ENCODE results near the gene FER.
"Not testable (repeated sequence)": the region's sequence is repeated elsewhere in the genome, so short reads cannot be mapped to it uniquely, and the experiment has no call there.

The FER gene

DNA sequence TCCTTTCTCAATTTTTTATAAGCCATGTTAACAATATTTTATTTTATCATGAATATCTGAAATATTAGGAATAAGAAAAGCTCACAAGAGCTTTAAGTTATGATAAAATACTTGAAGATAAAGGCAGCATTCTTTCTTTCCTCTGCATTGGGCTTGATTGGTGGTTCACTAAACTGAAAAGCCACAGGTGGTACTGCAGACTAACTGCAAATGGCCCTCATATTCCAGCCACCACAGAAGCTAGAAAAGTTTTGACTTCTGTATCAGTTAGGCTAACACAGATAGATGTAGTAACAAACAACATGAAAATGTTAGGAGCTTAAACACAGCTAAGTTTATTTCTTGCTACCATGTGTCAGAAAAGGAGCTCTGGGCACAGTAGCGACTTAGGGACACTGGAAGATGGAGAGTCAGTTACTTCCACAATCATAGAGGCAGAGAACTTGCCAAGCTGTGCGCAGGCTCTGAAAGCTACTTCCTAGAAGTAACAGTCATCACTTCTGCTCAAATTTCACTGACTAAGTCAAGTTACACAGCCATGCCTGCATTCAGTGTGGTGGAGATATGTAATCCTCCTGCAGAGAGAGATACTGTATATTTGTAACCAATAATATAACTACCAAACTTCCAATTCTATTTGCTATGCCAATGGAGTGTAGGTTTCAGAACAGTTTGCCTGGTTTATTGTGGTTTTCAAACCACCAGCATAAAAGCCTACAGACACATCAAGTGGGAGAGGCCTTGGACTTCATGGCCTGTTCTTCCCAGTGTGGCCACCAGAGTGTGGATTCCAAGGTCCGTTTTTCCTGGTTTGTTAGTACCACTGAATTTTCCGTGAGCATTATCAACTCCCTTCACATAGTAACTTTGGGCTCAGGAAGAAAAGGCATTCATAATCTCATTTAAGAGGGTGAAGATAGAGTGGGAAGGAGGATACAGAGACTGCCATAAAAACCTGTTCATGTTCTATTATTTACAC is 393.8 kb downstream of the FER start:
- DNase-seq, result no peak

DNA sequence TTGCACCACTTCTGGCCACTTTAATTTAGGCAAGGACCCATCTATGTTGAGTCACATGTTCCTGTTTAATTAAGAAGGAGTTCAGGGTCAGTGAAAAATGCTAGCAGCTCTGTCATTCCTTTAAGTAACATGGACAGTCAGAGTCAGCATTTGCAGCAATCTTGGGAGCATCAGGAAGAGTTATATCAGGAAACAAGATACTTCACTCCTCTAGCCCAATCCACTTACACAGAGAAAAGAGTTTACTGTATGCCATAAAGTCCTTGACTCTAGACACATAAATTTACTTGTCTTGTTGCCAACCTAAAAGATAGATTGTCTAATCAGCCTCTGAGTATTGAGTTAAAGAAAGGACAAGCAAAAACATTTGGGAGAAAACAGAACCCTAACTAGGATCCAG is 395.3 kb downstream of the FER start:
- no peak for DNase-seq

DNA sequence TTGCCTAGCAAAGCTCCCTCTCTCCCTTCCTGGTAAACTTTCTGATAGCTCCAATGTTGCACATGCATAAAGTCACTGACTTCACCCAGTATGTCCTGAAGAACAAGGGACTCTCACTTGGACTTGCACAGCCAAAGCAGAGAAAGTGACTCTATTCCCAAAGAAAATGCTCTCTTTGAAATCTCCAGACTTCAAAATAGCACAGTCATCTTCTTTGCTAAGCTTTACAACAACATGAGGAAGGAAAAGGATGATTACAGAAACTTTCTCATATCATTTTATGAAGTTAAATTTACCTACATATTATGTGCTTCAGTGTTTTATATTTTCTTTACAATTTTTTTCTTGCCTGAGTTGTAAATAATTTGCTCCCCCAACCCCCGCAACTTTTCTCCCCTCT is 397.4 kb downstream of the FER start:
- DNase-seq, result no peak

DNA sequence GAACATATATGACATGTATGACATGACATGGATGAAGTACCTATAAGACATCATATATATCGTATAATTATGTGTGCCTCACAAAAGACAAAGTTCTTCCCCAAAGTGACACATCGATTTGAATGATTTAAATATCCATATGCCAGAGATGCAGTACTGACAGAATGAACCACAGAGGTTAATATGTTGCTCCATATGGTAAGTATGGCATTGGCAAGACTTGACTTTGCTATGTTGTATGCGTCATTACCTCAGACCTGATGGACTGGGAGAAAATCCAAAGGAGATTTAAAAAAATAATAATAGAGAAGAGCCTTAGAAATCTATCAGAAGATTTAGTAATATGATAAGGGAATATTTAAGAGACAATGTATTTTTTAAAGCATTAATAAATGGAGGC is 398.9 kb downstream of the FER start:
- no peak for DNase-seq

DNA sequence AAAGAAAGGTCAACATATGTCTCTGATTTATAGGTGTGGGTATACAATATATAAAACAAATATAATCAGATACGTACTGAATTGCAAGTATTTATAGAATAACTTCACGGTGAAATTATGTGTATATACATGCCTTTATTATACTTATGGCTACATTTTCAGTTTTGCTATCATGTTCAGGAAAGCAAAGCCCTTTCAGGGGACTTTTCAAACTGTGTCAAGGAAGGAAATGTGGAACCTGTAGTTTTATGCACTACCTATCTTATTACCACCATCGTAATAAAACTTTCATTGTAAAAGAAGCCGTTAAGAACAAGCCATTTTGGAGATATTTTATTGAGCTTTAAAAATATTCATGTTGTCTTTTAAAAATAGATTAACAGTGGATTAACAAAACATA is 404.9 kb downstream of the FER start:
- DNase-seq, result no peak

DNA sequence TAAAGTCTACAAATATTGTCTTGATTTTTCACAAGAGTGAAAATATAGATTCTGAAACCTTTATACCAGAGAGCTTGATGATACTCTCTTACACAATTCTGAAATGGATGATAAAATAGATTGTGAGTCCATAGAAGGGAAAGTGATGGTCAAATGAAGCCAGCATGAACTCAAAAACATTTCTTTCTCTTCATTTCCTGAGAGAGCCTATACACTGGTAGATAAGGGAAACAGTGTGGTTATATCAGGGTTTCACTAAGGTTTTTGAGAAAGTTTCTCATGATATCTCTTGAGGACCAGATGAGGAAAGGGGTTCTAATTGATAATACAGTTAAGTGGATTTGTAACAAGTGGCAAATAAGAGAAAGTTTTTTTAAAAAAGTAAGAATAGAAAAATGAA is 407.9 kb downstream of the FER start:
- DNase-seq, result no peak

DNA sequence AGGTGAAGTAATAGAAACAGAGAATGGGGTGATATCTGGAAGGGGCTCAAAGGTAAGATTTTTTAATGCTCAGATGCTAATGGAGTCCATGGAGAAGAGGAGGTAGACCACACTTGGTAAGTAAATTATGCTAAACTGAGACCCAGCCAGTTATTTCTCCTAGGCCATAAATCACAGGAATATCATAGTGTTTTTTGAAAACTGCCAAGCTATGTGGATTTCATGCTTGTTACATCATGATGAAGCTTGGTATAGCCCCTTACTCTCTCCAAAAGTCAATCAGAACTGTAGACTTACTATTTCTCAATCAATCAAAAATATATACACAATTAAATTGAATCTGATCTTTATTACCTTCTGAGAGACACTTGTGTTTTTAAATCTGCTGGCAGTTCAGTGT is 409.2 kb downstream of the FER start:
- no peak for DNase-seq

DNA sequence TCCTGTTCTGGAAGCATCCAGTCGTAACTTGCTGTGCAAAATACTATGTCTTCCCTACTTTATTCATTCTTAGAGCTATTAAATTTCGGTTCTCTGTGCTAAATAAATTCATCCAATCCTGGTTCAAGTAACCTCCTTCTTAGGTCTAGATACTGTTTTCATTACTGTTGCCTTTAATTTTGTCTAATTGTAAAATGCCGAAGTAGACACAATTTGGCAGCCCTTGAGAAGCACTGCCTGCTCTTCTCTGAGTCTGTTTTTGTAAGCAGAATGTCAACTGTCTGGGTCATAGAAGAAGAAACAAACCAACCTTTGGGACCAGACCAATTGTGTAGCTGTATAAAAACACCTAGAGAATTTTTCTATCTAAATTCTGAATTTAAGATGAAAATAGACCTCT is 412.8 kb downstream of the FER start:
- DNase-seq, result no peak

DNA sequence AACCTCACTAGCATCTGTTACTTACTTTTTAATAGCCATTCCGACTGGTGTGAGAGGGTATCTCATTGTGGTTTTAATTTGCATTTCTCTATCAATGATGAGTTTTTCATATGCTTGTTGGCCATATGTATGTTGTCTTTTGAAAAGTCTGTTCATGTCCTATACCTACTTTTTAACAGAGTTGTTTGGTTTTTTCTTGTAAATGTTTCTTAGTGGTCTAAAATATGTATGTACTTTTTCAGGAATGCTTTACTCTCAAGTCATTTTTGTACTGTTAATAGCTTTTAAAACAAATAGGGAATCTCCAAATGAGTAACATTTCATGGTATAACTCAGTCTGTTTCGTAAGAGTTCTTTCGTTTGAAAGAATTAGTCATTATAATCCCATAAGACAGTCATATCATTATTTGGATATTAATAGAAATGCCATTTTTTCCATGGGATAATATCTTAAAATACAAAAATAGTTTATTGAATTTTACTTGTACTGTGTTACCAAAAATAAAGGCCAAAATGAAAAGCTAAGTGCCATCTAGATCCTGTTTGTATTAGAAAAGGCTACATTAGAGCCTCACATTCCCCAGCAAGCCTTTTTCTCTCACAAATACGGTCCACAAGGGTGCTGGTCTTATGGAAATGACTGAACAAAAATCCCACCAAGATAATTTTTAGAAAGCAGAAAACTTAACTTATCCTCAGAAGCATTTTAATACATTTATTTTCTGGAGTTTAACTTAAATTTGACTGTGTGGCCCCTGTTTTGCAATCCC is 414.4 kb downstream of the FER start:
- no peak for DNase-seq

DNA sequence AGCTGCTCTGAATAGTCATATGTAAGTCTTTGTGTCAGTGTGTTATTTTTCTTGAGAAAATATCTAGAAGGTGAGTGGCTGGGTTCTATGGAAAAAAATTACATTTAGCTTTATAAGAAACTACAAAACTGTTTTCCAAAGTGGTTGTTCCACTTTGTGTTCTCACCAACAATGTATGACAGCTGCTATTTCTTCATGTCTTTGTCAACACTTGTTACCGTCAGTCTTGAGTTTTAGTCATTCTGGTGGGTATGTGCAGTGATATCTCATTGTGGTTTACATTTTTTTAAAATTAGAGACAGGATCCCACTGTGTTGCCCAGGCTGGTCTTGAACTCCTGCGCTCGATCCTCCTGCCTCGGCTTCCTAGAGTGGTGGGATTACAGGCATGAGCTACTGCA is 415.6 kb downstream of the FER start:
- no peak for DNase-seq

DNA sequence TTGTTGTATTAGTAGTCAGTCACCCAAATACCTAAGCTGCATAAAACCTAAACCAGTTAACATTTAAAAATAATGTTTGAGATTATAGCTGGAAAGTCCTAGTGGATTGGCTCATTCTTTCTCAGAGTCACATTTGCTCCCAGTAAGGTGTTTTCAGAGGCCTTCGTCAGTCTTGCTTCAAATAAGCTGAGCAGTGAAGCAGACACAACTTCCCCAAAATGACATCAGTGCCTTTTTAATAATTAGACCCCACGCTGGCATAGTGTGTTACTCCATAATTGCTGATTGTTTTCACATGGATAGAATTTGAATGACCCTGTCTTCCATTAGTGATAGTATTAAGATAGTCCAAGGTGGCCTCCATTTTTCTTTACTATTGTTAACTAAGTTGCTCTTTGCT is 416.3 kb downstream of the FER start:
- DNase-seq, result no peak

DNA sequence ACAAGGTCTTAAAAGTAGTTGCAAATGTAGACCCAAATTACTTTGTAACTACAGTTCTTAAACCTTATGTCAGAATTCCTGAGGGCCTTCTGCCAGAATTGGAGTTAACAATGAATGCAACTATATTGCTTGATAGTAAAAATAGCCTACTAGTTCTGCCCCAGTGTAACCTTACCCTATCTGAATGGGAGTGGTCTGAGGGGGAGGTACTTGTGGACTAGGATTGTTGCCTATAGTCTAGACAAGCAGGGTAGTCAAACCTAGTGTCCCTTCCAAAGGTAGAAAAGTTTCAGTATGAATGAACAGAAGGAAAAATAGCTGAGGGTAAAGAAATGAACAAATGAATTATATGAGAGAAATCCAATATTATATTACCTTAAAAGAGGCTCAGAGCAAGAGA is 419.9 kb downstream of the FER start:
- no peak for DNase-seq

DNA sequence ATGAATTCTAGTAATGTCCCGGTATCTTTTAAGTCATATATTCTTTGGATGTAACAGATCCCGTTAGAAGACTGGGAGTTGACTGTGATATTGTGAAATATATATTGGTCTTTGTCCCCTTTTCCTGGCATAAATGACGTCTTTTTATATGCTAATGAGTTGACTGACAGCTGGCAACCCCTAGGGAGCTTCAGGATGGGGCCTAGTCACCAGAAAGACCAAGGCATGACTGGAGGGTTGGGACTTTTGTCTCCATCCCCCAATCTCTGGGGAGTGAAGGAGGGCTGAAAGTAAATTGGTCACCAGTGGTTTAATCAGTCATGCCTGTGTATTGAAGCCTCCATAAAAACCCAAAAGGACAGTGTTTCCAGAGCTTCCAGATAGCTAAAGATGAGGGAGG is 420.5 kb downstream of the FER start:
- no peak for DNase-seq

DNA sequence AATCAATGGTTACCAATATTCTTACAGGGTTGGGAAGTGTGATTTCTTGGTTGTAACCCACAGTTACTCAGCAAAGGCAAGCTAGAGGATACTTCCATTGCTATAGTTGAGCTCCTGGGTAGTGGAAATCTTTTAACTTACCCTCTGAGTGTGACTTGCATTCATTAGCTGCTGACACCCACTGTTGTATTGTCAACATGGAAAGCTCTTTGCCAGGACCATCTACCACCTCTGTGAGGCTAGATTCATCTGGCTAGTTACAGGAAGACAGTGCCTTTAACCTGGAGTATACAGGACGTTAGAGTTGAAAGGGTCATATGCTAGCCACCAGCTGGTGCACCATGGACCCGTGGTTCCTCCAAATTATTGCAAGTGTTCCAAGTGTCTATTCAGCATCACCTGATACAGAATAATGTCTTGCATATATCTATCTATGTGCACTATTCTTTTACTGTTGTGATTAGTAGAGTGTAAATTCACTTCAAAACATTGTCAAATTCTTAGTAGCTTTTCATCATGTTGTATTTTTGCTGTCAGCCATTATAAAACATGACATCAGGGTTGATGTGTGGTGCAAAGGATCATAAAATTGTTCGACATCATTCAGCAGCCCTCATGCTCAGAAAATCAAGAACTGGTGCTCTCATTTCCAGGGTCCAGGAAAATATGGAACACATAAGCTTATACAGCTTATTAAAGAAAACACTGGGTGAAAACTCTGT is 423.1 kb downstream of the FER start:
- DNase-seq, result no peak

DNA sequence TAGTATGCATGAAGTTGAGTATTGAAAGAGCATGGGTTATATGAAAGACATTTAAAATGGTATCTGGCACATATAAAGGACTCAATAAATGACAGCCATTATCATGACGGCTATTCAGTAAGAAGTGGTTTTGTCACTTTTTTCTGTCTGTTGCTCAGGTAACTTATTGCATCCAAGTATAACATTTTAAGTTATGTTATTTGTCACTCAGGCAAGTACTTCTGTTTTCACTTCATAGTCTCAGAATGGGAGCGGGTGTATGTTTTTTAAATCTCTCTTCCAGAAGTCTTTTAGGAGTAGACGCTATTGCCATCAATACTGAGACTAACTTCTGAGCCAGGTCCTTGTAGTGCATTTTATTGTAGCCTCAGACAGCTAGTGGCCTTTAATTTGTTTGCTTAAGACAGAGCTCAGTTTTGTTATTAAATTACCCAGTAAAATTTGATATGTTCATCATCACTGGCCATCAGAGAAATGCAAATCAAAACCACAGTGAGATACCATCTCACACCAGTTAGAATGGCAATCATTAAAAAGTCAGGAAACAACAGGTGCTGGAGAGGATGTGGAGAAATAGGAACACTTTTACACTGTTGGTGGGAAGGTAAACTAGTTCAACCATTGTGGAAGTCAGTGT is 423.9 kb downstream of the FER start:
- DNase-seq, result not testable (repeated sequence)

DNA sequence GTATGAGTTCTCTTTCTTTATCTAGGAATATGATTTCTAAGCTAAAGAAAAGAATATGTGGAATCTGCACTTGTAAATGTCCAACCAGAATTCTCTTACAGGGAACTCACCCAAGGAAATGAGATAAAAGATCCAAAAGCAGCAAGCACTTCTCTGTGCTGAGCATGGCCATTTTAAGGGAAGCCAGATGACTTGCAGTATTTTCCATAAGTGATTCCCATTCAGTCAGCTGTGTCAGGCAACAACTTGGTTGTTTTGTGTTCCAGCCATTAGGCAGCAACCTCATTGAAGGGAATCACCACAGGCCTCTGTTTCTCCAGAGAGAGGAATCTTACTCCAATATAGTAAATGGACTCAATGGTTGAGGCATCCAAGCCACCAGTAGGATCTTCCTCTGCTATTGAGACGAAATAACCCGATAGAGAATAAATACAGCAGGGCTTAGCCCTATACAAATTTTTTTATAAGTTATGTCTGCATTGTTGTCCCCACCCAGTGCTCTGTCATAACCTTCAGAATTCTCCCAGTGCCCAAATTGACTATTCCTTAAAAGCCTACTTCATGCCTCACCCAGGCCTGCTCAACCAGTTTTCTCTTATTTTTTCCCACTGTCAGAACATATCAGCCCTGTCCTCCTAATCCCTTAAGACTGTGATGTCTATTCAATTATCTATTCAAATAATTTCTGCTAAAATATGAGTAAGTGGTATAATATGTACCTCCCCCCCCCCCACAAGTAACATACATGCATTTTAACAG is 425.5 kb downstream of the FER start:
- DNase-seq, result no peak

DNA sequence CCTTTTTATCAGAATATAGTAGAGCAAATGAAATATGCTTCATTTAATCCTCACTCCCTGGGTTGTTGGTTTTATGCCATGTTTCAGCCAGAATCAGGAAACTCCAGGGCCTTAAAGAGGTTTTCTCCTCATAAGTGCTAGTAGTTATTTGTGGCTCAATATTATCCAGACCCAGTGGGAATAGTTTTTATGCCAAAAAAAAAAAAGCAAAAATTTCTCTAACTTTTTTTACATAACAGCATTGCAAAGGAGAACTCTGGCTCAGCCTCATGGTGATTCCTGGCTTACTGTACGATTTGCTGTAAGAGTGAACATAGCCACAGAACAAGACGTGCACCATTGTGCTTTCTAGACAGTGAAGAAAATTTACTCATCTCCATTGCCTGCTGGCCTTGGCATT is 429.5 kb downstream of the FER start:
- DNase-seq, result no peak

DNA sequence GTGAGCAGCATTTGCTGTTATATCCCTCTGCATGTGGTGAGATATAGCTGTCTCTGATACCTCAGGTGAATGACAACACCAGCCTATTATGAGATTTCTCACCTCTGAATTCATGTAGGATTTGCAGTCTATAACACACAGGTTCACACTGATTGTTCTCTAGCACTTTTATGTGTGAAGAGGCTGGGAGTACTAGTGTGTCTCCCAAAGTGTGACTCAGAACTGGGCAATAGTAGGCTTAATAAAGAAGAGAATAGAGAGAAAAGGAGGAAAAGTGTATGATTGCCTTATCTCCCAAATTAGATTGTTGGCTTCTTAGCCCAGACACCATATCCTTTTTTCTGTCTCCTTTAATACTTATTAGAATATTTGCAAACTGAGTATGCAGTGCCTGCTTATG is 430.1 kb downstream of the FER start:
- no peak for DNase-seq

DNA sequence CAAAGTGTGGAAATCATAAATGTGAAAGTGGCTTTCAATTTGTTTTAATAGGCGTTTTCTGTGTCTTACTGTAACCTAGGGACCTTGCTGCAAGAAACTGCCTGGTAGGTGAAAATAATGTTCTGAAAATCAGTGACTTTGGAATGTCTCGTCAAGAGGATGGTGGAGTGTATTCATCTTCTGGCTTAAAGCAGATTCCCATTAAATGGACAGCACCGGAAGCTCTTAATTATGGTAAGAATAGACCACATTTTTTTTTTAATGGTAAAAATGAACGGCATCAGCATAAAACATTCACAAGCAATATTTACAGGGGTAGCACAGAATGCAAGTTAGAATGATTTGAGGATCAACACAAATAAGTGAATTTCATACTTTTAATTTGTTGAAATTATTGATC is 433.0 kb downstream of the FER start:
- DNase-seq, result no peak

DNA sequence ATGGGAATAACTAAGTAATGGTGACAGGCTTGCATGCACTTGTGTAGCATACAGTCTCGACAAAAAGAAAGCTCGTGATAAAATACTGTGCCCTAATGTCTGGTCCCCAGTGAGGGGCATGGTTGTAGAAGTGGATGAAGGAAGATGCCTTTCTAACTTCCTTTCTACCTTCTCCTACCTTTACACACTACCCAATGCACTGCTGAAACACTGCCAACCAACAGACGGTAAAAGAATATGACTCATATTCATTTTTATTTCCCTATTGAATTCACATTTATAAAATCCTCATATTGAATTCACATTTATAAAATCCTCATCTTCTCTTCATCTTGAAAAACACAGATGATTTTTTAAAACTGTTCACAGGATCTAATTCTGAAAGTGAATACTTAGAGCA is 439.1 kb downstream of the FER start:
- DNase-seq, result no peak

DNA sequence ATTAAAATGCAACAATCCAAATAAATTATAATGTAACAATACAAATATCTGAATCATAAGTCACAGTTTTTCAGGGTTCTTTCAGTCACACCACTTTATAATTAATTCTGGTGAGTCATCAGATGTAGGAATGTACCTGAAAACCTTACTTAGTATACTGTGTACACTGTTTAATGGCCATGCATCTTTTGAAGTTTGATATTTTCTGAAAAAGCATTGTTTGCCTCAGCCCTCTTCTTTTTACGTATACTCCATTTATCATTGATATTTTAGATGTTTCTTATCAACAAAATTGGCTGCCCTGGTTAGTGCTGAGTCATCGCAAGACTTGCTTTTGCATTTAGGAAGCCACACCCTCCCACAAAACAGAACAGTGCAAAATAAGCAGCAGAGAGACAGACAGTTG is 443.5 kb downstream of the FER start:
- no peak for DNase-seq

DNA sequence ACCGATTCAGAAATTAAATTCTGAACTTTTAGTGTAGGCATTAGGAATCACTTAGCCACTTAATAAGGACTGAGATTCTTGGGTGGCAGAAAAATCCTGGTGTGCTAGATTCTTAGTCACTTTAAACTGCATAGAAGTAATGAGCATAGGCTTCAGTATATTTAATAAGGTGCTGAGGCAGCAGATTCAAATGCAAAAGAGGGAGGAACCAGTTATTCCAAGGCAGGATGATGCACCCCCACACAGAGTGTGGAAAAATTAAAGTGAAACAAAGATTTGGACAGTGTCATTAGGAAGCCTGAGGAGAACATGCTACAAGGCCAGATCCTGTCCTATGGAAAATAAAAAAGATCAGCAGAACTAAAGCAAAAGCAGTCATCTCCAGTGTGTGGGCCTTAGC is 444.3 kb downstream of the FER start:
- DNase-seq, result no peak

Measured in activated CD4-positive, alpha-beta T cell treated with anti-CD3 and anti-CD28 coated beads for 1 hour (primary cell).